GM19023 (cell line): ENCODE data around the gene LEFTY1.

Experiments
- ATAC-seq: cut with Tn5 transposase; IDR thresholded peaks from one replicate; pipeline ENCODE4 v1.9.1; 2021; ENCODE audit warnings: mild to moderate bottlenecking, moderate library complexity; ENCODE audit not compliant: unreplicated experiment

The LEFTY1 gene

GRCh38 chr1:225873281-225873850 is 15.6 kb downstream of the LEFTY1 start:
- ATAC-seq: no peak

- no peak for ATAC-seq
Measured at GRCh38 chr1:225872075-225872430, 16.9 kb downstream of the LEFTY1 start.

GRCh38 chr1:225871359-225872074 is 17.4 kb downstream of the LEFTY1 start:
- ATAC-seq: no peak

GRCh38 chr1:225870911-225871310 is 18.0 kb downstream of the LEFTY1 start:
- ATAC-seq: no peak

GRCh38 chr1:225868631-225869330 is 20.2 kb downstream of the LEFTY1 start:
- ATAC-seq: no peak

GRCh38 chr1:225866981-225867380 is 22.0 kb downstream of the LEFTY1 start:
- no peak for ATAC-seq

- peak; percentile 79 for ATAC-seq
Measured at GRCh38 chr1:225866061-225866837, 22.7 kb downstream of the LEFTY1 start.

GRCh38 chr1:225865514-225865913 is 23.4 kb downstream of the LEFTY1 start:
- ATAC-seq: no peak

GRCh38 chr1:225863167-225863566 is 25.8 kb downstream of the LEFTY1 start:
- ATAC-seq: no peak

- no peak for ATAC-seq
Measured at GRCh38 chr1:225862581-225862950, 26.4 kb downstream of the LEFTY1 start.

- ATAC-seq: no peak
Measured at GRCh38 chr1:225861834-225862580, 26.9 kb downstream of the LEFTY1 start.

- ATAC-seq: no peak
Measured at GRCh38 chr1:225860876-225861441, 28.0 kb downstream of the LEFTY1 start.

- no peak for ATAC-seq
Measured at GRCh38 chr1:225860107-225860506, 28.8 kb downstream of the LEFTY1 start.

- no peak for ATAC-seq
Measured at GRCh38 chr1:225859151-225859550, 29.8 kb downstream of the LEFTY1 start.

- no peak for ATAC-seq
Measured at GRCh38 chr1:225857256-225857655, 31.7 kb downstream of the LEFTY1 start.

GRCh38 chr1:225855503-225856300 is 33.2 kb downstream of the LEFTY1 start:
- ATAC-seq: no peak

GRCh38 chr1:225853441-225853840 is 35.5 kb downstream of the LEFTY1 start:
- ATAC-seq: no peak

GRCh38 chr1:225852413-225853124 is 36.4 kb downstream of the LEFTY1 start:
- ATAC-seq: no peak

GRCh38 chr1:225851805-225852204 is 37.1 kb downstream of the LEFTY1 start:
- no peak for ATAC-seq
